Measurements from ENCODE around the gene DPP7. TPM values are rescaled to one million over a fixed set of nuclear protein-coding genes. Genes with fewer than 3 reads are reported as not detected.

The DPP7 gene
- total and polyA plus RNA-seq, 9 of the 15 experiments (the other 6 are each of a cell fraction or from before 2014, with no cell fraction given): 0.99 to 365 (median 132) TPM

DNA sequence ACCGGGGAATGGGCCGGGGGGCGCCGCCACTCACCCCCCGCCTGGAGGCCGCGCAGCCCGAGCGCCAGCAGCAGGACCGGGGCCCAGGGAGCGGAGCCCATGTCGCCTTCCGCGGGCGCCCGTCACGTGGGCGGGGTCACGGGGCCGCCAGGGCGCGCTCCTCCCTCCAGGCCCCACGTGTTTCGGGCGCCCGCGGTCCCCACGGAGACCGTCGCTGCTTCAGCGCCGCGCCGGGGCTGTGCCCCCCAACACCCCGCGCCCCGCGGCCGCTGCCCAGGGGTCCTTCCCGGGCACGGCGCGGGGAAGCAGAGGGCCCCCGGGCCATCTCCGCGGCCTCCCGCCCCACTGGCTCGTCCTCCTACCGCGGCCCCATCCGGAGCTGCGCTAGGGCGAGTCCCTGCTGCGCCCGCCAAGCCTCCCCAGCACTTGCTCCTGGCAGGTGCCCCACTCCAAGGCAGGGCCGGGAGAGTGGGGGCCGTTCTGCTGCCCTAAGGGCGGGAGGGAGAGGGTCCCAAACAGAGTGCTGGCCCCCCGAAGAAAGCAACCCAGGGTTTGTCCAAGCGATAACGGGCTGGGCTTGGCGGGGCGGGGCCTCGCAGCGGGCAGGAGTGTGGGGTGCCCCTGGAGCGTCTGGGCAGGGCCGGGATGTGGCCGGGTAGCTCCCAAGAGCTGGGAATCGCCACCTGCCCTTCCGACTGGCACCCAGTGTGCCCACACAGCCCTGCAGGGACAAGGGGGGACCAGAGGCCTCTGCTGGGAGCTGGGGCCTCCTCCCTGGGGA is at the start of gene DPP7 (continued):
- TF ChIP-seq CBX8 (IDR thresholded peaks at IDR 0.05; ENCODE audit: borderline replicate concordance, extremely low read depth, low read depth, low read length, poor library complexity, severe bottlenecking) (no peak), RNF2 (IDR thresholded peaks at IDR 0.05) (no peak), LEF1 (IDR thresholded peaks at IDR 0.05) (no peak), RFX7 (CRISPR knock-in tag; IDR thresholded peaks at IDR 0.05) (no peak), SMARCC2 (IDR thresholded peaks at IDR 0.05; ENCODE audit: low read depth) (no peak), TAF1 (IDR thresholded peaks at IDR 0.05; ENCODE audit: control insufficient read depth, extremely low read depth, insufficient read depth, low read length, severe bottlenecking) (no peak), BRD4 (IDR thresholded peaks at IDR 0.05) (0 out of 2 replicates have a peak, but pooled peaks have one; percentile 30), COPS2 (conservative IDR thresholded peaks at IDR 0.05) (no peak), KAT2B (IDR thresholded peaks at IDR 0.05; ENCODE audit: low read depth, low read length) (no peak), ZNF133 (CRISPR knock-in tag; IDR thresholded peaks at IDR 0.05) (no peak), ZNF41 (CRISPR knock-in tag; conservative IDR thresholded peaks at IDR 0.05) (no peak), ZNF274 (IDR thresholded peaks at IDR 0.05; ENCODE audit: borderline replicate concordance, low read depth, low read length) (no peak), ZNF23 (CRISPR knock-in tag; IDR thresholded peaks at IDR 0.05) (no peak), MCM7 (IDR thresholded peaks at IDR 0.05) (no peak)
- TF ChIP-seq, protein P1, sequence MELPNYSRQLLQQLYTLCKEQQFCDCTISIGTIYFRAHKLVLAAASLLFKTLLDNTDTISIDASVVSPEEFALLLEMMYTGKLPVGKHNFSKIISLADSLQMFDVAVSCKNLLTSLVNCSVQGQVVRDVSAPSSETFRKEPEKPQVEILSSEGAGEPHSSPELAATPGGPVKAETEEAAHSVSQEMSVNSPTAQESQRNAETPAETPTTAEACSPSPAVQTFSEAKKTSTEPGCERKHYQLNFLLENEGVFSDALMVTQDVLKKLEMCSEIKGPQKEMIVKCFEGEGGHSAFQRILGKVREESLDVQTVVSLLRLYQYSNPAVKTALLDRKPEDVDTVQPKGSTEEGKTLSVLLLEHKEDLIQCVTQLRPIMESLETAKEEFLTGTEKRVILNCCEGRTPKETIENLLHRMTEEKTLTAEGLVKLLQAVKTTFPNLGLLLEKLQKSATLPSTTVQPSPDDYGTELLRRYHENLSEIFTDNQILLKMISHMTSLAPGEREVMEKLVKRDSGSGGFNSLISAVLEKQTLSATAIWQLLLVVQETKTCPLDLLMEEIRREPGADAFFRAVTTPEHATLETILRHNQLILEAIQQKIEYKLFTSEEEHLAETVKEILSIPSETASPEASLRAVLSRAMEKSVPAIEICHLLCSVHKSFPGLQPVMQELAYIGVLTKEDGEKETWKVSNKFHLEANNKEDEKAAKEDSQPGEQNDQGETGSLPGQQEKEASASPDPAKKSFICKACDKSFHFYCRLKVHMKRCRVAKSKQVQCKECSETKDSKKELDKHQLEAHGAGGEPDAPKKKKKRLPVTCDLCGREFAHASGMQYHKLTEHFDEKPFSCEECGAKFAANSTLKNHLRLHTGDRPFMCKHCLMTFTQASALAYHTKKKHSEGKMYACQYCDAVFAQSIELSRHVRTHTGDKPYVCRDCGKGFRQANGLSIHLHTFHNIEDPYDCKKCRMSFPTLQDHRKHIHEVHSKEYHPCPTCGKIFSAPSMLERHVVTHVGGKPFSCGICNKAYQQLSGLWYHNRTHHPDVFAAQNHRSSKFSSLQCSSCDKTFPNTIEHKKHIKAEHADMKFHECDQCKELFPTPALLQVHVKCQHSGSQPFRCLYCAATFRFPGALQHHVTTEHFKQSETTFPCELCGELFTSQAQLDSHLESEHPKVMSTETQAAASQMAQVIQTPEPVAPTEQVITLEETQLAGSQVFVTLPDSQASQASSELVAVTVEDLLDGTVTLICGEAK (IDR thresholded peaks at IDR 0.05): 0 out of 2 replicates have a peak, but pooled peaks have one; percentile 17
- TF ChIP-seq, protein P1 (CRISPR knock-in tag; IDR thresholded peaks at IDR 0.05): no peak
- TF ChIP-seq, protein P2, sequence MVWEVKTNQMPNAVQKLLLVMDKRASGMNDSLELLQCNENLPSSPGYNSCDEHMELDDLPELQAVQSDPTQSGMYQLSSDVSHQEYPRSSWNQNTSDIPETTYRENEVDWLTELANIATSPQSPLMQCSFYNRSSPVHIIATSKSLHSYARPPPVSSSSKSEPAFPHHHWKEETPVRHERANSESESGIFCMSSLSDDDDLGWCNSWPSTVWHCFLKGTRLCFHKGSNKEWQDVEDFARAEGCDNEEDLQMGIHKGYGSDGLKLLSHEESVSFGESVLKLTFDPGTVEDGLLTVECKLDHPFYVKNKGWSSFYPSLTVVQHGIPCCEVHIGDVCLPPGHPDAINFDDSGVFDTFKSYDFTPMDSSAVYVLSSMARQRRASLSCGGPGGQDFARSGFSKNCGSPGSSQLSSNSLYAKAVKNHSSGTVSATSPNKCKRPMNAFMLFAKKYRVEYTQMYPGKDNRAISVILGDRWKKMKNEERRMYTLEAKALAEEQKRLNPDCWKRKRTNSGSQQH (CRISPR knock-in tag; IDR thresholded peaks at IDR 0.05): no peak

Data from K562 (cell line).